ENCODE data around the gene PLPP2. TPM values are rescaled to one million over a fixed set of nuclear protein-coding genes. Genes with fewer than 3 reads are reported as not detected.

The PLPP2 gene
- total RNA-seq, 8 experiments from 2014 or later = 1.0 to 6.2 (median 2.6) TPM

- 87 to 100% (median 100%) methylated on average over 1 to 8 of the region's 15 CpGs; no CpG with 5 or more reads in 3 of the 10 experiments for WGBS, 10 experiments
- H3K4me1 ChIP-seq (replicated peaks in 1 of 2) = no peaks in the 10 kb centered on the region
- H3K27ac ChIP-seq = no peak overlapping the region
- no peak for ATAC-seq (replicated peaks in 6 of 8)
- H3K4me3 ChIP-seq = no peak overlapping the region
- in situ Hi-C loops (cut with MboI; ENCODE audit: low pct_unique_long_range_greater_than_20kb in 2 of 9, low sequenced_read_pairs in 9 of 9, unreplicated experiment in 9 of 9) = no loop called here
Observed at GRCh38 chr19:326871-327270, 35.7 kb upstream of the PLPP2 start.

GRCh38 chr19:325937-326565 is 34.8 kb upstream of the PLPP2 start:
- H3K4me1 ChIP-seq (replicated peaks in 1 of 2) = no peaks in the 10 kb centered on the region
- in situ Hi-C loops (cut with MboI; ENCODE audit: low pct_unique_long_range_greater_than_20kb in 2 of 9, low sequenced_read_pairs in 9 of 9, unreplicated experiment in 9 of 9) = no loop called here
- ATAC-seq (replicated peaks in 6 of 8) = no peak
- no peak overlapping the region for H3K27ac ChIP-seq
- no peak overlapping the region for H3K4me3 ChIP-seq
- 85 to 100% (median 100%) methylated on average over 1 to 13 of the region's 33 CpGs; no CpG with 5 or more reads in 5 of the 10 experiments for WGBS, 10 experiments

- 86 to 100% (median 95%) methylated on average over 1 to 3 of the region's 24 CpGs; no CpG with 5 or more reads in 6 of the 10 experiments for WGBS, 10 experiments
- no peak for ATAC-seq (replicated peaks in 6 of 8)
- H3K4me3 ChIP-seq = no peak overlapping the region
- no peak overlapping the region for H3K27ac ChIP-seq
- no peaks in the 10 kb centered on the region for H3K4me1 ChIP-seq (replicated peaks in 1 of 2)
- in situ Hi-C loops (cut with MboI; ENCODE audit: low pct_unique_long_range_greater_than_20kb in 2 of 9, low sequenced_read_pairs in 9 of 9, unreplicated experiment in 9 of 9) = no loop called here
Observed at GRCh38 chr19:325173-325936, 34.2 kb upstream of the PLPP2 start.

GRCh38 chr19:324716-325115 is 33.5 kb upstream of the PLPP2 start:
- ATAC-seq (replicated peaks in 6 of 8) = no peak
- no peaks in the 10 kb centered on the region for H3K4me1 ChIP-seq (replicated peaks in 1 of 2)
- no peak overlapping the region for H3K27ac ChIP-seq
- no peak overlapping the region for H3K4me3 ChIP-seq
- in situ Hi-C loops (cut with MboI; ENCODE audit: low pct_unique_long_range_greater_than_20kb in 2 of 9, low sequenced_read_pairs in 9 of 9, unreplicated experiment in 9 of 9) = no loop called here
- whole genome bisulfite sequencing, 10 experiments = 90 to 100% methylated on average over 1 to 2 of the region's 8 CpGs; no CpG with 5 or more reads in 8 of the 10 experiments

- Histone ChIP-seq H3K27ac (no peak overlapping the region), H3K4me3 (no peak overlapping the region), H3K4me1 (replicated peaks in 1 of 2) (no peaks in the 10 kb centered on the region)
- no peak for ATAC-seq (replicated peaks in 6 of 8)
- WGBS, 10 experiments = 80 to 100% (median 100%) methylated on average over 1 to 10 of the region's 13 CpGs; no CpG with 5 or more reads in 3 of the 10 experiments
- in situ Hi-C loops (cut with MboI; ENCODE audit: low pct_unique_long_range_greater_than_20kb in 2 of 9, low sequenced_read_pairs in 9 of 9, unreplicated experiment in 9 of 9) = no loop called here
Observed at GRCh38 chr19:322616-323015, 31.4 kb upstream of the PLPP2 start.

GRCh38 chr19:318509-318774 is 27.2 kb upstream of the PLPP2 start:
- Histone ChIP-seq H3K27ac (no peak overlapping the region), H3K4me3 (no peak overlapping the region), H3K4me1 (replicated peaks in 1 of 2) (no peaks in the 10 kb centered on the region)
- in situ Hi-C loops (cut with MboI; ENCODE audit: low pct_unique_long_range_greater_than_20kb in 2 of 9, low sequenced_read_pairs in 9 of 9, unreplicated experiment in 9 of 9) = no loop called here
- no peak for ATAC-seq (replicated peaks in 6 of 8)
- WGBS, 10 experiments = 72 to 98% (median 88%) methylated on average over 1 to 5 of the region's 5 CpGs

GRCh38 chr19:317710-318508 is 26.7 kb upstream of the PLPP2 start:
- Histone ChIP-seq H3K4me3 (no peak overlapping the region), H3K4me1 (replicated peaks in 1 of 2) (no peaks in the 10 kb centered on the region), H3K27ac (no peak overlapping the region)
- in situ Hi-C loops (cut with MboI; ENCODE audit: low pct_unique_long_range_greater_than_20kb in 2 of 9, low sequenced_read_pairs in 9 of 9, unreplicated experiment in 9 of 9) = no loop called here
- ATAC-seq (replicated peaks in 6 of 8) = no peak
- WGBS, 10 experiments = 86 to 96% (median 95%) methylated on average over 1 to 8 of the region's 10 CpGs

GRCh38 chr19:315811-316210 is 24.6 kb upstream of the PLPP2 start:
- H3K27ac ChIP-seq = no peak overlapping the region
- 86 to 100% (median 97%) methylated on average over 3 to 8 of the region's 8 CpGs; no CpG with 5 or more reads in 1 of the 10 experiments for WGBS, 10 experiments
- no peaks in the 10 kb centered on the region for H3K4me1 ChIP-seq (replicated peaks in 1 of 2)
- ATAC-seq (replicated peaks in 6 of 8) = no peak
- in situ Hi-C loops (cut with MboI; ENCODE audit: low pct_unique_long_range_greater_than_20kb in 2 of 9, low sequenced_read_pairs in 9 of 9, unreplicated experiment in 9 of 9) = no loop called here
- no peak overlapping the region for H3K4me3 ChIP-seq

- WGBS, 10 experiments = 79 to 100% (median 92%) methylated on average over 1 to 13 of the region's 22 CpGs; no CpG with 5 or more reads in 1 of the 10 experiments
- Histone ChIP-seq H3K4me3 (no peak overlapping the region), H3K27ac (no peak overlapping the region), H3K4me1 (replicated peaks in 1 of 2) (peaks cover 0 to 3% of the 10 kb centered on the region in 2 donors)
- in situ Hi-C loops (cut with MboI; ENCODE audit: low pct_unique_long_range_greater_than_20kb in 2 of 9, low sequenced_read_pairs in 9 of 9, unreplicated experiment in 9 of 9) = no loop called here
- no peak for ATAC-seq (replicated peaks in 6 of 8)
Observed at GRCh38 chr19:313988-314815, 23.0 kb upstream of the PLPP2 start.

- in situ Hi-C loops (cut with MboI; ENCODE audit: low pct_unique_long_range_greater_than_20kb in 2 of 9, low sequenced_read_pairs in 9 of 9, unreplicated experiment in 9 of 9) = no loop called here
- Histone ChIP-seq H3K4me3 (no peak overlapping the region), H3K4me1 (replicated peaks in 1 of 2) (peaks cover 0 to 7% of the 10 kb centered on the region in 2 donors), H3K27ac (no peak overlapping the region)
- WGBS, 10 experiments = 74 to 100% (median 80%) methylated on average over 1 to 5 of the region's 23 CpGs; no CpG with 5 or more reads in 5 of the 10 experiments
- no peak for ATAC-seq (replicated peaks in 6 of 8)
Observed at GRCh38 chr19:313169-313987, 22.2 kb upstream of the PLPP2 start.

- no peak overlapping the region for H3K4me3 ChIP-seq
- 95 to 100% (median 100%) methylated on average over 2 to 4 of the region's 33 CpGs; no CpG with 5 or more reads in 6 of the 10 experiments for WGBS, 10 experiments
- no peak overlapping the region for H3K27ac ChIP-seq
Observed at GRCh38 chr19:311813-312261, 20.6 kb upstream of the PLPP2 start.

More at GRCh38 chr19:311813-312261, 20.6 kb upstream of the PLPP2 start:
- peaks cover 0 to 7% of the 10 kb centered on the region in 2 donors for H3K4me1 ChIP-seq (replicated peaks in 1 of 2)
- no peak for ATAC-seq (replicated peaks in 6 of 8)
- in situ Hi-C loops (cut with MboI; ENCODE audit: low pct_unique_long_range_greater_than_20kb in 2 of 9, low sequenced_read_pairs in 9 of 9, unreplicated experiment in 9 of 9) = no loop called here

All from motor neuron (in vitro differentiated cells).